GM19395 (cell line): ENCODE results near the gene DLK1.

Source experiments
- ATAC-seq: cut with Tn5 transposase; IDR thresholded peaks from one replicate; pipeline ENCODE4 v1.9.1; 2021; ENCODE audit warnings: mild to moderate bottlenecking, moderate library complexity; ENCODE audit not compliant: unreplicated experiment

Gene DLK1

DNA sequence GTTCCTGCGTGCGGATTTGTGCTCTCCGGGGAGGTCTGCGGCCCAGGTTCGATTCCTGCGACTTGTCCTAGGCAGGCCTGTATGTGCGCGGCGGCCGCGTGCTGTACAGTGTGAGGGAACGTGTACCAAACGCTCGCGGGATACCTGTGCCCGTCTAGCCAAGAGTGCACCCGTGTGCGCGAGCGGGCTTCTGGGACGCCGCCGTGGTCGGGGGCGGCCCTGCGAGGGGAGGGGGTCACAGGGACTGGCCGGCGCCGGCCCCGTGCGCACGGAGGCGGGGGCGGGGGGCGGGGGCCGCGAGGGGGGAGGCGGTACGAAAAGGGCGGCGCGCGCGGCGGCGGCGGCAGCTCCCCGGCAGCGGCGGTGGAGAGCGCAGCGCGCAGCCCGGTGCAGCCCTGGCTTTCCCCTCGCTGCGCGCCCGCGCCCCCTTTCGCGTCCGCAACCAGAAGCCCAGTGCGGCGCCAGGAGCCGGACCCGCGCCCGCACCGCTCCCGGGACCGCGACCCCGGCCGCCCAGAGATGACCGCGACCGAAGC is at the start of gene DLK1:
Gene DLK1, plus strand, starts transcription at position 343 of the 536 bp plus-strand sequence. Its CDS starts 177 bp downstream, at position 520.
- ATAC-seq = no peak

DNA sequence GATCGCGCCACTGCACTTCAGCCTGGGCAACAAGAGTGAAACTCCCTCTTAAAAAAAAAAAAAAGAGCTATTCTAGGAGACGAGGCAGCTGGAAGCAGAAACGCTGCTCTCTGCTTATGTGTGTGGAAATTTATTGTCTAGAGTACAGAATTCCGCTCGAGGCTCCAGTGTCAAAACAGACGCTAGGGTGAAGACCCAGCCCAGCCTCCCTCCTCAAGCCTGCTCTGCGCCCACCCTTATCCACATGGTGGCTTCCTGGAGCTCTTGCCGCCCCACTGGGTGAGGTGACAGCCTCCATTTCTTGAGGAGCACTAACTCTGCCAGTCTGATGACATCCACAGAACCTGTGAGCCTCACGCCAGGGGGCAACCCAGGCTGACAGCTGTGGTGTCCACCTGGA is 49.5 kb upstream of the DLK1 start:
- no peak for ATAC-seq

DNA sequence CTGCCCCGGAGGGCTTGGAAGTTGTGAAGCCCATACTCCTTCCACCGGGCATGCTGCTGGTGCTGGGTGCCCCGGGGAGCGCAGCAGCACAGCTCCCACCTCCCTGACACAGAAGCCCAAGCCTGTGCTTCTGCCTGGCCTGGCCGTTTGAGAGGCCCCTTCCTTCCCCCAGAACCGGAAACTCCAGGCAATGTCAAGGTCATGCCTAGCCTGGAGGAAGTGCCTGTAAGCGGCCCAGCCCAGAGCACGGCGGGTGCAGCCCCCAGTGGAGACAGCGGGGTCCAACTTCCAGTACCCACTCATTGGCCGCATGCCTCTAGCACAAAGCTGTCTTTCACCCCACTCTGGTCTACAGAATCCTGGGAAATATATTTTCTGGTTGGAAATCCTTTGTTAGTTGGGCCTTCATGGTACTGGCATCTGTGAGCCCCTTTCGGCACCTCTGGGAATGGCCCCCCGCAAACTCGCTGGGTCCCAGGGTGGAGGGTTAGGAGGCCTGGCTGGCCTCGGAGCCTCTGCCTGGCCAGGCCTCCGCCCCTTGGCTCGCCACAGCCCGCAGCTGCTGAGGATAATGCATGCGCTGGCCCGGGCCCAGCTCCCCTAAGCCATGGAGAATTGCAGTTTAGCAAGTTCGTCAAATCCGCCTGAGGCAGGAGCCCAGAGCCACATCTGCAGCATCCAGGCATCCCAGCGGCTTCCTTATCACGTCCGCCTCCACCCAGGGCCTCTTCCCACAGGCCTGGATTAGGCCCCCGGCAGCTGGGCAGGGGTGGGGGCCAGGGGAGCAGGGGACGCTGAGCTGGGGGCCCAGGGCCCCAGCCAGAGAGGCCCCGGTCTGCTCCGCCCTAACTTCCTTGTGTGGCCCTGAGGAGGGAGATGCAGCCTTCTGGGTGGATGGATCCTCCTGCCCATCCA is 48.9 kb upstream of the DLK1 start:
- ATAC-seq = no peak

DNA sequence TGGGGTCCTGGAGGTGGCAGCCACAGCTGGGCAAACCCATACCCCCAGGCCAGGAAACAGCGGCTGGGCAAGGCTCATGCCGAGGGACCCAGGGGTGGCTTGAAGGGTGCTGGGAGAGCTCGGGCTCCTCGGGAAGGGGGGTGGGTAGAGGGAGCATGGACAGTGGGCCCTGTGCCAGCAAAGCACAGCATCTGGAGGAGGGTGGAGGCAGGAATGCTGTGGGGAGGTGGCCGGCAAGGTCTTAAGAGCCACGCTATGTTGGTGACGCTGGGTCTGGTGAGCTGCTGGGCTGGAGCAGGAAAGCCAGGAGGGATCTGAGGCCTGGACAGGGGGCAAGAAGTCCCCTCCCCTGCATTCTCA is 48.2 kb upstream of the DLK1 start:
- no peak for ATAC-seq

DNA sequence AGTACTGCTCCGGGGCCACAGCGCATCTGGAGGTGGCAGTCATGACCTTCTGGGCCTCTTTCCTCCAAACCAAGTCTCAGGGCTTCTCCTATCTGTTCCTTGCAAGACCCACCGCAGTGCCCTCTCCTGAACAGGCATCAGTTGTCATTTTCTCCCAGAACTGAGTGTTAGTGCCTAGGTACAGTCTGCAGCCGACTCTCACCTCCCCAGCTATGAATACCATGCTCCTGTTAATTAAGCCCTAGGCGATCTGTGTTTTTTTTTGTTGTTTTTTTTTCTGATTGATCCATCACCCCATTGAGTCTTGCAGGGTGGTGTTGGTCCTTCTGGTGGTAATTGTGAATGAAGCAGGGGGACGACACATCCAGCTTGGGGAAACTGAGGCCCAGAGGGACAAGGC is 47.5 kb upstream of the DLK1 start:
- no peak for ATAC-seq

DNA sequence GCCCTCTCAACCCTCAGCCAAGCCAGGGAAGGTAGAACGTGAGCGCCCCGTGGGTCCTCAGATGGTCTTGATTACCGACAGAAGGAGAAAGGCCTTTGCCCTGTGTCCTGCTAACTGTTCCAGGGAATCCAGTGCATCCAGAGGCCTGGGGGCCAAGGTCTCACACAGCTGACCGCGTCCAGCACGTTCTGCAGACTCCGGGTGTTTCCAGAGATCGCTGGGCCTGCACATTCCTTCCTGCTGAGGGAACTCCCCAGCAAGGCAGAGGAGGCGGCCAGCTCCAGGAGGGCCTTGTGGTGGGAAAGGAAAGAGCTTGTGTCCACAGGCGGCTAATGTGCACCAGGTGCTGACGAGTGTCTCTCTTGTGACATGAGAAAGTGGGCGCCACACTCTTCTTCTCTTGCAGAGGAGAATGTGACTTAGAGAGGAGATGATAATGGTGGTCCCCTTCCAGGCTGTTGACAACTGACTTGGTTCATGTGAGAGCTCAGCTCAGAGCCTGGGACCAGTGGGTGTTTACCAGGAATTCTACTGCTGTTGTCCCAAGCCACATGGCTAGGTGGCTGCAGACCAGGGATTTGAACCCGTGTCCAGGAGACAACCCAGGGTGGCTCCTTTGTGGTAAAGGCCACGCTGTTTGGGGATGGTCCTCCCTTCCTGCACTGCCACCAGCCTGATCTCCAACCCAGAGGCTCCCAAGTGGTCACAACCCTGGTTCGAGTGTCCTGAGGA is 46.8 kb upstream of the DLK1 start:
- ATAC-seq = no peak

DNA sequence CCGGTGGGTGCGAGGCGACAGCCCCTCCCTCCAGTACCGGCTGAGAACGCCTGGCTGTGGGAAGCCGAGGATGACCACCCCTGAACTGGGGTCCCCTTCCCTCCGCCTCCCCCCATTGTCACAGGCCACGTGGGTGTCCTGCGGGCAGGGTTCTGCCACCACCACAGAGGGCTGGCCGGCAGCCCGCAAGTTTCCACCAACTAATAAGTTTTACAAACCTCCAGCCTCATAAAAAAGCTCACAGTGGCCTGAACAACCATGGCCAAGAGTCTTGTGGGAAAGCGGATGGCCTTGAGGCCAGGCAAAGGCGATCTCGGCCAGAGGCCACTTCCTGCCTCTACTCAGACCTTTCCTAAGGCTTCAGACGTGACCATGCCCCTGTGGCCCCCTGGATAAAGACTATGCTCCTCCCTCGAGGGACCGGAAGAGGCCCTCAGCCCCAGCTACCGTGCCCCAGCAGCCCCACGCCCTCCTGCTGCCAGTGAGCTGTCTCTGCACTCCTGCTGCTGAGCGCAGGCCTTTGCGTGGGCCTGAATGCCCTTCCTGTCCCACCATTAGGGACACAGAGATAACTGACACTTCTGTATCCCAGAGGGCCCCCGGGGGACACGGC is 46.1 kb upstream of the DLK1 start:
- no peak for ATAC-seq

DNA sequence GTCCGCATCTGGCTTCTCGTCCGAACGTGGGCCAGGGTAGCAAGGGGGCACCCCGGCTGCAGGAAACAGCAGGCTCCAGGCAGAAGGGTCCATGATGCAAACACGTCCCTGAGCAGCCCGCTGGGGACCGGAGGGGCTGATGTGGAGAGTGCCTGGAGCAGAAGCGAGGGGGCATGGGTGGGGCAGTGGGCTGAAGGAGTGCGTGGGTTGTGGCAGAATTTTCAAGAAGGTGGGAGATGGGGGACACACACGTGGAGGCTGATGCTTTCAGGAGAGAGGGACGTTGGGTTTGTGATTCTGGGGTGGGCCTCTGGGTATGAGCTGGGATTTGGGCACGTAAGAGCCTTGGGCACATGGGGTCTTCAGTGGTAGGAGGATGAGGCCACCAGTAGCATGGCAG is 45.6 kb upstream of the DLK1 start:
- no peak for ATAC-seq

DNA sequence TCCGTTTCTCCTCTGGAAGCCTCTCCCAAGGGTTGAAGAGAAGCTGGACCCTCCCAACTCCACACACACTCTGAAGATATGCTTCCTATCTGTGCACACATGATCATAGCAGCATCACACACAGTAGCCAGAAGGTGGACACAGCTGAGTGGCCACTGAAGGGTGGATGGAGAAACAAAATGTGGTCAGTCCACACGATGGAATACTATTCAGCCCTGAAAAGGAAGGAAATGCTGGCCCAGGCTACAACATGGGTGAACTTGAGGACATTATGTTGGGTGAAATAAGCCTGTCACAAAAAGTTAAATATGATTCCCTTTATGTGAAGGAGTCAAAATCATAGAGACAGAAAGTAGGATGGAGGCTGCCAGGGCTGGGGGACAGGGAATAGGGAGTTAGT is 43.9 kb upstream of the DLK1 start:
- no peak for ATAC-seq

DNA sequence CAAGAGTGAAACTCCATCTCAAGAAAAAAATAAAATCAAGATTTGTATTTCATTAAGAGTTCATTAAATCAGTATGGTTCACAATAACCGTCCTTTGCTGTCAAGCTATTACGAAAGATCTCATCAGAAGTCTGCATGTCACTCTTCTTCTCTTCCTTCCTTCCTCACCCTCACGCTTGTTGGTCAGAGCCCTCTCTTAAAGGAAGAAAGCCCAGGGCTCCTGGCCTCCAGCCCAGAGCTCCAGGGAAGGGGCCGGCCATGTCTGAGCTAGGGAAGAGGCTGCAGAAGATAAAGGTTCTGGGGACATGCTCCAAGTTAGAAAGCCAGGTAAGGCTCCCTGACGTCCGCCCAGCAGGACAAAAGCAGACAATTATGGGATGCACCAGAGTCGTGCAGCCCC is 43.1 kb upstream of the DLK1 start:
- ATAC-seq = no peak

DNA sequence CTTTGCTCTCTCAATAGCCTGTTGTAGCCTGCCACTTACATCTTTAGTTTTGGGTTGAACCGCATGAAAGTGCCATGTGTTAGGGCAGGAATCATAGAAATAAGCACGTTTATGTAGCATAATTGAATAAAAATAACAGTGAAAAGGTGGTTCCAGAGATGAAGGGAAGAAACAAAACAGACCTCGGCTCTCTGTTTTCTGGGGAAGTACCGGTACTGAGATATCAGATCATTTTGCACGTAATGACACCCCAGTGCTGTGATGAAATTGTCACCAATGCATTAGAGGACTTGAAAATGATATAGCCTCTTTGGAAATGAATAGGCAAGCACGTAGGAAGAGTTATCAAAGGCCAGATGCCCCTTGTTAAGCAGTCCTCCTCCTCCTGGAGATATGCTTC is 42.5 kb upstream of the DLK1 start:
- no peak for ATAC-seq

DNA sequence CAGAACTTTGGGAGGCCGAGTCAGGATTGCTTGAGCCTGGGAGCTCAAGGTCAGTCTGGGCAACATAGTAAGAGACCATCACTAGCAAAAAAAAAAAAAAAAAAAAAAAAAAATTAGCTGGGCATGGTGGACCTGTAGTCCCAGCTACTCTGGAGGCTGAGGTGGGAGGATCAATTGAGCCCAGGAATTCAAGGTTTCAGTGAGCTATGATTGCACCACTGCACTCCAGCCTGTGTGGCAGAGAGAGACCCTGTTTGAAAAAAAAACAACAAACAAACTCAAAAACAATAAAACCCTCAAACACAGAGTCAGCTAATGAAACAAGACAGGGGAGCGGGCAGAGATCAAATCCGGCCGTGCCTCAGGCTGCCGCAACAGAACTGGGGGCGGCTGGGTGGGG is 41.7 kb upstream of the DLK1 start:
- ATAC-seq = no peak

DNA sequence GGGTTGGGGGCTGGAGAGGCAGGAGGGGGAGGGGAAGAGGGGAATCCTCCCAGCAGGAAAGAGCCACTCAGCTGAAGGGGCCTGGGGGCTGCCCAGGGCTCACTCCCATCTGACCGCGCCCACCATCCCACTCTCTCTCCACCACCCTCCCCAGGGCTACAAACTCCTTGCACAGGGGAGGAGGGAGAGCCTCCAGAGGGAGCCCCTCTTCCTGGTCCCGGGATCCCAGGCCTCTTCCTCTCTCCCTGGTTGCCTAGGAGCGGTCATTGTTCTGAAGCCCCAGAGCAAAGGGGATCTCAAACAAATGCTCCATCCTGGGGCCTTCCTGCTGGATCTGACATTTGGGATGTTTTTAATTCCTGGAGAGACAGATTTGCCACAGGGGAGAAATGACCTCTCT is 39.8 kb upstream of the DLK1 start:
- ATAC-seq = no peak

DNA sequence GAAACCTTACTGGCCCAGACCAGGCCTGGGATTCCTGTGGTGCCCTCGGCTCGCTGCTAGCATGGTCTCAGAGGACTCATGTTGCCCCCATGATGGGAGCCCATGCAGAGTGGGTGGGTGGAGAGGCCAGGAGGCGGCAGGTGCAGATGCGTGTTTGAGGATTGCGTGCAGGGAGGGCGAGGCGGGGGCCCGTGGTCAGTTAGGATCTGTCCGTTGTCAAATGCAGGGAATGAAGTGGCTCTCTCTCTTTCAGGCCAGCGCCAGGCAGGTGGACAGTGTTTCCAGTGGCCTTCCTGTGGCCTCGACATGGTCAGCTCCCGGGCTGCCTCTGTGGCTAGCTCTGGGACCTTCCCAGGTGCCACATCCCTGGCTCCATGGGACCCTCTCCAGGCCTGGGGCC is 39.3 kb upstream of the DLK1 start:
- ATAC-seq = no peak

DNA sequence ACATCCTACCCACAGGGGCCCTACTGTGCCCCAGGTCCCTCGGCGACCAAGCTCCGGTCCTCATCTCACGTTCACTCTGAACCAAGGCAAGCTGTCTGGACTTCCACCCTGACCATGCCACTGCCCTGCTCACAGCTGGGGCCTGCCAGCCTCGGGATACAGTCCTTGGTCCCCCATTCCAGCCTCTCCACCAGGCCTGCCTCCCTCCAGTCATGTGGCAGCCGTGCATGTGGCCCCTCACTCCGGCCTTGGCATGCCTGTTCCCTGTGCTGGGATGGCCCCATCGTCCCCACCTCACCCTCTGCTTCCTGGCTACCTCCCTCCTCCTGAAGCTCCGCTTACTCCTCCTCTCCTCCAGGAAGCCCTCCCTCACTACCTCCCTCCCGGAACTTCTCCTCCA is 38.6 kb upstream of the DLK1 start:
- ATAC-seq = no peak

DNA sequence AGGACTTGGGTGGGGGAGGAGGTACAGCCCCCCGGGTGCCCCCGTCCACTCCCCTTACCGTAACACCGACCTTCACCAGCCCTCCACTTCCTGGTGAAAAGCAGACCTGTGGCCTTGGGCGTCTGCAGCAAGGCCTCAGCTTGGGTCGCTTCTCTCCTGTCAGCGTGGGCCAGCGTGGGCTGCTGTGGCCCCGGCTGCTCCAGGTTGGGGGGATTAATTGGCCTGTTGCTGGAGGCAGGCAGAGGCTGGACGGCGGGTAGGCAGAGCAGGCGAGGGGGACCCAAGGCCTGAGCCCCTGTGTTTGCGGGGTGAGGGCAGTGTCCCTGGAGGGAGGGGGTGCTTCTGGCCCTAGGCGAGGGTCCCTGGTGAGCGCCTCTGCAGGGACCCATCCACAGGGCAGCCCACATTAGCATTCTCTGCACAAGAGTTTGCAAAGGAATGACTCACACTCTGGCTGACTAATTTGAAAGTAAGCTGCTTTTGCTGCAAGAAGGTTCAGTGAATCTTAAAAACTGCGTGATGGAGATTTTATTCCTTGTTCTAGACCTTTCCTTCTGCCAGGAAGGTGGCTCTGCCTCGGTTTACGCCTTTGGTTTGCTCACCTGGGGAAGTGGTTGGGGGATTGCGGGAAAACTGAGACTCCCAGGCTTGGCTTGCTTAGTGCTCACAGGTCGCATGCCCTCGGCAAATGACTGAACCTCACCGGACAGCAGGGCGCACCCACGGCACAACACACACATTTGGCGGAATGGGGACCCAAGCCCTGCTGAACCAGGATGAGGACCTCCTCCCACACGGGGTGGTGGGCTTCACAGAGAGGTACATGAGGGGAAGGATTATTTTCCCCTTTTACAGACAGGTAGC is 37.9 kb upstream of the DLK1 start:
- ATAC-seq = no peak

DNA sequence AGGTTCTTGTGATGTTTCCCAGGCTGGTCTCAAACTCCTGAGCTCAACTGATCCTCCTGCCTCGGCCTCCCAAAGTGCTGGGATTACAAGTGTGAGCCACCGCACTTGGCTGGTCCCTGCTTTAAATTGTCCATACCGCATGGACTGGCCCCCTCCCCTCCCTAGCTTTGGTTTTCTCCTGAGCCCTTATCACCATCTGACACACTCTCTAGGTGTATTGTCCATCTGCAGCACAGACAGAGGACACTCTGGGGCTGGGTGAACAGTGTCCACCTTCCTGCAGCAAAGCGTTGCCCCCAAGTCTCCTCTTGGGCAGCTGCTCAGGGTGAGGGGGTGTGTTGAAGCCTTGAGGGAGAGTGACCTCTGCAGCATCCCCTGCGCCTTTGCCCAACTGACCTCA is 36.0 kb upstream of the DLK1 start:
- no peak for ATAC-seq

DNA sequence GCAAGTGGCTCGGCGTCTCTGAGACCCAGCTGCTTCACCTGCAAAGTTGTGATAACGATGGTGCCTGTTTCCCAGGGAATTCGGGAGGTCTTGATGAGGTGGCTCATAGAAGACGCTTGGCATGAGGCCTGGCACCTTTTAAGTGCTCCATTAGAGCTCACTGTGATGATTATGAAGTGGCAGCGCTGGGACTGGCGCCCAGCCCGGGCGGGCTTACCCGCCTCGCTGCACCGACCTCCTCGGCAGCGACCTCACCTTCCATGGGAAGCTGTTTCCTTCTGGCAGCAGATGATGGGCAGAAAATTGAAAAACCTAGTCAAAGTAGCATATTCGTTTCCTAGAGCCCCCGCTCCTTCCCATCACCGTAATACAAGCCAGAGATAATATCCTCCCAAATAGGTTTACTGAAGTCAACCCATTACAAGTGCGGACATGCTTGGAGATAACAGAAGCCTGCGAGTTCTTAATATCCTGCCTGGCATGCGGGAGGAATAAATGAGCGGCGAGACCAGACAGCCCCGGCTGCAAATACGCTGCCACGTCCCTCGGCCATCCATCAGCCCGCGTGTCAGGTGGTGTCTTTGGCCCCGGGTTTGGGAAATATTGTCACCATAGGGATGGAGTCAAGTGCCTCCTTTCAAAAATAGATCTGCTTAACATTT is 35.2 kb upstream of the DLK1 start:
- no peak for ATAC-seq

DNA sequence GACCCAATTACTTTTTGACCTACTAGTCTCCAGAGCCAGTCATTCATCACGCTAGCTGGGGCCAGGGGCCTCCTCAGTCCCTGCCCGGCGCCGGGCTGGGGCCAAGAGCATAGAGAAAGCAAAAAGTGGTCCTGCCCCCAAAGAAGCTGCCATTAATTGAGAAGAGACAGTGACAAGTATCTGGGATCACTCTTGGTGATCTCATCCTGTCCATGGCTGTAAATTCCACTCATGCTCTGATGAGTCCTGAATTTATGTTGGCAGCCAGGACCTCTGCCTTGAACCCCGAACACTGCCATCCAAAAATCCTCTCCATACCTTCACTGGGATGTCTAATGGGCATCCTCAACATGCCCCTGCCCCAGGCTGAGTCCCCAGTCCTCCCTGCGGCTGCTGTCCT is 34.4 kb upstream of the DLK1 start:
- ATAC-seq = no peak

DNA sequence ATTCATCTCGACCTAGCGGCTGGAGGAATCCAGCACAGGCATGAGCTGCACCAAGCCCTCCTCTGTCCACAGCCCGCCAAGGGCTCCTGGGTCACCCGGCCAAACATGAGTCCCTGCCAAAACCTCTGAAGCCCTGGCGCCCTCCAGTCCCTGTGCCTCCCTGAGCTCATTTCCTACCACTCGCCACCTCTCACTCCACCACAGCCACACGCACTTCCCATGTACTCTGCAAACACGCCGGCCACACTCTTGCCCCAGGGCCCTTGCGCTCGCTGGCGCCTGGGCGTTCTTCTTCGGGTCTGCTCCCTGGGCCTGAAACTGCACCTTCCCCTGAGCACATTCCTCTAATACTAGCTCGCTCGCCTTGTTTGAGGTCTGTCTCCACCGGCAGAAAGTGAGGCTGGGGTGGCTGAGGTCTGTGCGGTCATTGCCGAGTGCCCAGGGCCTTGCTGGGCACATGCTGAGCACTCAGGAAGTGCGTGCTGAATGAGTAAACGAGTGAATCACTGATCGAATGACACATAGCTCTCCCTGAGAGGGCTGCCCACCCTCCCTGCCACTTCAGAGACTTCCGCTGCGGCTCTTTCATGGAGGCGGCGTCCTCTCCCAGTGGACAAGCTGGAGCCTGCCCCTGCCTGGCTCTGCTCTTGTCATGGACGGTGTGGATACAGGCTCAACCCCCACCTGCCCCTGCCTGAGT is 33.7 kb upstream of the DLK1 start:
- no peak for ATAC-seq
